Measurements from ENCODE around the gene IGSF6. TPM values are rescaled to one million over a fixed set of nuclear protein-coding genes. Genes with fewer than 3 reads are reported as not detected.
"Not testable (repeated sequence)": the region's sequence is repeated elsewhere in the genome, so short reads cannot be mapped to it uniquely, and the experiment has no call there.

IGSF6 gene
- total RNA-seq, 1 experiment from 2014 or later = not detected

GRCh38 chr16:21694609-21695008, 42.2 kb upstream of the IGSF6 start:
- no peak overlapping the region for H3K27ac Mint-ChIP-seq
- no peak for TF ChIP-seq CTCF (conservative IDR thresholded peaks at IDR 0.05)

GRCh38 chr16:21690967-21691366, 38.6 kb upstream of the IGSF6 start:
- H3K4me1 ChIP-seq (ENCODE audit: insufficient read depth, low read length); H3K27ac Mint-ChIP-seq; H2BK15ac ChIP-seq (ENCODE audit: low read depth, low read length); H3K23ac ChIP-seq (ENCODE audit: insufficient read length, low read depth, low read length); H3K9me3 ChIP-seq (ENCODE audit: control insufficient read depth, low read depth, low read length); H3K56ac ChIP-seq (ENCODE audit: insufficient read length, low read depth, low read length); H2BK5ac ChIP-seq (ENCODE audit: insufficient read length, low read length); H3K14ac ChIP-seq (ENCODE audit: insufficient read depth, low read length); H3K9ac ChIP-seq (ENCODE audit: extremely low read depth, insufficient read length, low read length); H3K4me2 ChIP-seq (ENCODE audit: insufficient read depth, insufficient read length, low read length); H3K23me2 ChIP-seq (ENCODE audit: insufficient read length, low read depth, low read length, poor library complexity, severe bottlenecking); H3K9me3 Mint-ChIP-seq; H2BK120ac ChIP-seq (ENCODE audit: low read depth, low read length, poor library complexity, severe bottlenecking); H3K36me3 Mint-ChIP-seq (ENCODE audit: insufficient read depth in 1 of 3, low read depth in 3 of 3); H3K79me2 ChIP-seq (ENCODE audit: insufficient read depth, low read length); H3K27me3 ChIP-seq (ENCODE audit: insufficient read depth, low read length); DNase-seq; H3K4ac ChIP-seq (ENCODE audit: low read depth, low read length); H2BK20ac ChIP-seq (ENCODE audit: low read depth, low read length, poor library complexity, severe bottlenecking); H3K4me3 Mint-ChIP-seq; H4K8ac ChIP-seq (replicated peaks; ENCODE audit: insufficient read length, low read depth, low read length); H4K91ac ChIP-seq (ENCODE audit: insufficient read length, low read depth, low read length); H3K4me1 Mint-ChIP-seq; H2BK12ac ChIP-seq (ENCODE audit: insufficient read length, low read depth, low read length); H3K79me1 ChIP-seq (ENCODE audit: insufficient read depth, low read depth, low read length, poor library complexity, severe bottlenecking); H4K20me1 ChIP-seq (ENCODE audit: control insufficient read depth, insufficient read depth, insufficient read length); H4K5ac ChIP-seq (ENCODE audit: insufficient read length, low read depth, low read length); H3K27ac ChIP-seq (ENCODE audit: insufficient read length, low read depth, low read length); H2AK5ac ChIP-seq (ENCODE audit: insufficient read length, low read length); H2AFZ ChIP-seq (ENCODE audit: low read length); H3K18ac ChIP-seq (ENCODE audit: insufficient read length, low read depth, low read length); H3T11ph ChIP-seq (ENCODE audit: low read length): not testable (repeated sequence)
- peaks cover 12% of the 10 kb centered on the region for H3K27me3 Mint-ChIP-seq (ENCODE audit: low read depth)
- WGBS (ENCODE audit: extremely low coverage, insufficient read length, low lambda C conversion rate) = no CpG with 5 or more reads among the region's 4 CpGs

More at GRCh38 chr16:21694609-21695008, 42.2 kb upstream of the IGSF6 start:
- Histone ChIP-seq H2AK5ac (ENCODE audit: insufficient read length, low read length) (no peak overlapping the region), H3K23ac (ENCODE audit: insufficient read length, low read depth, low read length) (no peak overlapping the region), H2AFZ (ENCODE audit: low read length) (no peak overlapping the region), H3K79me2 (ENCODE audit: insufficient read depth, low read length) (no peaks in the 10 kb centered on the region), H3T11ph (ENCODE audit: low read length) (no peak overlapping the region), H4K8ac (replicated peaks; ENCODE audit: insufficient read length, low read depth, low read length) (no peak overlapping the region), H3K4me1 (ENCODE audit: insufficient read depth, low read length) (no peaks in the 10 kb centered on the region), H2BK12ac (ENCODE audit: insufficient read length, low read depth, low read length) (no peak overlapping the region), H3K23me2 (ENCODE audit: insufficient read length, low read depth, low read length, poor library complexity, severe bottlenecking) (no peaks in the 10 kb centered on the region), H3K4me2 (ENCODE audit: insufficient read depth, insufficient read length, low read length) (no peak overlapping the region), H3K4ac (ENCODE audit: low read depth, low read length) (no peak overlapping the region), H3K9me3 (ENCODE audit: control insufficient read depth, low read depth, low read length) (no peaks in the 10 kb centered on the region), H4K91ac (ENCODE audit: insufficient read length, low read depth, low read length) (no peak overlapping the region), H3K56ac (ENCODE audit: insufficient read length, low read depth, low read length) (no peak overlapping the region), H3K18ac (ENCODE audit: insufficient read length, low read depth, low read length) (no peak overlapping the region), H3K27ac (ENCODE audit: insufficient read length, low read depth, low read length) (no peak overlapping the region), H2BK15ac (ENCODE audit: low read depth, low read length) (no peak overlapping the region), H2BK20ac (ENCODE audit: low read depth, low read length, poor library complexity, severe bottlenecking) (no peak overlapping the region), H2BK120ac (ENCODE audit: low read depth, low read length, poor library complexity, severe bottlenecking) (no peak overlapping the region), H4K20me1 (ENCODE audit: control insufficient read depth, insufficient read depth, insufficient read length) (no peaks in the 10 kb centered on the region), H3K79me1 (ENCODE audit: insufficient read depth, low read depth, low read length, poor library complexity, severe bottlenecking) (no peaks in the 10 kb centered on the region), H3K14ac (ENCODE audit: insufficient read depth, low read length) (no peak overlapping the region), H3K9ac (ENCODE audit: extremely low read depth, insufficient read length, low read length) (no peak overlapping the region), H4K5ac (ENCODE audit: insufficient read length, low read depth, low read length) (no peak overlapping the region), H3K27me3 (ENCODE audit: insufficient read depth, low read length) (no peaks in the 10 kb centered on the region), H2BK5ac (ENCODE audit: insufficient read length, low read length) (no peak overlapping the region)
- WGBS (ENCODE audit: extremely low coverage, insufficient read length, low lambda C conversion rate) = no CpG with 5 or more reads among the region's 4 CpGs
- Mint-ChIP-seq H3K27me3 (ENCODE audit: low read depth) (no peaks in the 10 kb centered on the region; the same call in 1 of the 2 replicates), H3K4me3 (no peak overlapping the region), H3K36me3 (ENCODE audit: insufficient read depth in 1 of 3, low read depth in 3 of 3) (no peaks in the 10 kb centered on the region), H3K9me3 (peaks cover 0 to 7% of the 10 kb centered on the region in 2 experiments; a peak in 1 of 5 replicates), H3K4me1 (no peaks in the 10 kb centered on the region)
- DNase-seq = no peak
